Heart left ventricle (tissue), 16 donors: ENCODE results near the gene CABLES2. TPM values are rescaled to one million over a fixed set of nuclear protein-coding genes. Genes with fewer than 3 reads are reported as not detected.

ENCODE experiments used
- ATAC-seq, 4 donors: fragments of 200-7000 bp; cut with Tn5 transposase; one replicate each; pipeline ENCODE4 v1.9.1; 2020 to 2022; ENCODE audit warnings: moderate library complexity in 4 of 4, mild to moderate bottlenecking in 3 of 4, moderate number of reproducible peaks in 1 of 4
- DNase-seq, 5 donors: peaks; one replicate each; pipeline ENCODE4 v3.0.0-alpha.2; 2020
- H3K27ac ChIP-seq, 12 donors: fragments of 200-600 bp; sonication (generic) in 4 of 12; one replicate each; pipeline versions ENCODE4 v1.5.0 to v1.8.0; 2016 to 2022; ENCODE audit warnings: mild to moderate bottlenecking in 2 of 12
- H3K27me3 ChIP-seq, 9 donors: fragments of 200-600 bp; sonication (generic) in 2 of 9; one replicate each; pipeline versions ENCODE4 v1.5.1 to v1.8.0; 2016 to 2022; ENCODE audit warnings: mild to moderate bottlenecking in 3 of 9
- H3K36me3 ChIP-seq, 9 donors: fragments of 200-600 bp; sonication (generic) in 2 of 9; one replicate each; pipeline versions ENCODE4 v1.5.0 to v1.8.0; 2018 to 2022; ENCODE audit warnings: mild to moderate bottlenecking in 2 of 9
- H3K4me1 ChIP-seq, 12 donors: fragments of 200-600 bp; sonication (generic) in 4 of 12; one replicate each; pipeline versions ENCODE4 v1.5.0 to v1.8.0; 2016 to 2022; ENCODE audit warnings: mild to moderate bottlenecking in 3 of 12
- H3K4me3 ChIP-seq, 12 donors: fragments of 200-600 bp; sonication (generic) in 4 of 12; one replicate each; pipeline versions ENCODE4 v1.5.0 to v1.8.0; 2017 to 2022; ENCODE audit warnings: mild to moderate bottlenecking in 9 of 12, moderate library complexity in 4 of 12
- H3K9me3 ChIP-seq, 12 donors: fragments of 200-600 bp; sonication (generic) in 4 of 12; one replicate each; pipeline versions ENCODE4 v1.5.0 to v1.8.0; 2016 to 2022; ENCODE audit warnings: mild to moderate bottlenecking in 1 of 12
- POLR2A ChIP-seq, 2 donors: fragments of 450-650 bp; IDR thresholded peaks; one replicate each; pipeline ENCODE4 v1.6.1; 2017; ENCODE audit warnings: antibody characterized with exemption in 2 of 2, mild to moderate bottlenecking in 2 of 2, moderate library complexity in 2 of 2
- WGBS, 4 donors: extraction: QIAGEN DNeasy Blood & Tissue Kit in 2 of 4; methylation state at CpG; one replicate each; pipeline versions ENCODE4 v1.1.5 to v1.1.7; 2013 to 2018; 5-methylcytosine and 5-hydroxymethylcytosine counted together
- intact Hi-C, 10 donors: fragments of 100-400 bp; cut with DNase I; formaldehyde crosslinking; loops; one replicate each; pipeline versions ENCODE4 v1.11.1 to v1.14.2; 2022
- polyA plus RNA-seq, 2 donors: library from polyadenylated mRNA; stranded (reverse); fragments of 200-250 nt; gene quantifications; one replicate each; pipeline ENCODE4 v1.2.3, GENCODE V29; 2013
- total RNA-seq, 9 donors: library from RNA; depleted of rRNA in 2 of 9; stranded (reverse); fragments of >200 nt in 2 of 9; fragmentation: NEBNext Ultra II Directional in 3 of 9; extraction: Animal tissue kit (Norgen Biotek cat#: 25700) in 3 of 9; gene quantifications; one replicate each; pipeline versions ENCODE4 v1.1.0 to v1.2.4, GENCODE V29; 2016 to 2023
- TF ChIP-seq, protein P1 (sequence below), 12 donors: fragments of 200-600 bp; sonication (generic) in 4 of 12; IDR thresholded peaks; one replicate each; pipeline versions ENCODE4 v1.5.0 to v1.8.0; 2018 to 2022; ENCODE audit warnings: antibody characterized with exemption in 12 of 12, mild to moderate bottlenecking in 5 of 12
- donor health status: ischemic (EF 13 %, LVEDD 7.1; RV severe dilation, severe dysfunction).
- donor health status: healthy with polysubstance abuse.
- donor health status: DM: no; HTN: yes; CAD: no.
- donor health status: DM: no; HTN: no; CAD: no.
- donor health status: ischemic (EF 25% LVEDD 6.9; RV normal size, moderate dysfunction).
- donor health status: ischemic (EF 25% LVEDD 5.7; RV mildly dilated, moderate dysfunction).
- donor health status: healthy.
- donor health status: DM: yes; HTN: yes; CAD: no.
- donor health status: ischemic (EF 35%, LVEDD 5.7; RV mildly dilated, moderate dysfunction).
- donor health status: nonischemic (EF 11% LVEDD 7.7; RV severe dilation, severe dysfunction).
- donor health status: DM: yes; HTN: yes; CAD: no.
- donor health status: PGD.
- donor health status: ischemic (EF 29% LVEDD 5.4; RV normal size, mild dysfunction).
- donor health status: nonischemic (EF 23%, LVEDD 6.1; RV moderate dilation, normal function).

The CABLES2 gene
- total and polyA plus RNA-seq, 11 donors, result 2.9 to 12.0 (median 8.8) TPM

DNA sequence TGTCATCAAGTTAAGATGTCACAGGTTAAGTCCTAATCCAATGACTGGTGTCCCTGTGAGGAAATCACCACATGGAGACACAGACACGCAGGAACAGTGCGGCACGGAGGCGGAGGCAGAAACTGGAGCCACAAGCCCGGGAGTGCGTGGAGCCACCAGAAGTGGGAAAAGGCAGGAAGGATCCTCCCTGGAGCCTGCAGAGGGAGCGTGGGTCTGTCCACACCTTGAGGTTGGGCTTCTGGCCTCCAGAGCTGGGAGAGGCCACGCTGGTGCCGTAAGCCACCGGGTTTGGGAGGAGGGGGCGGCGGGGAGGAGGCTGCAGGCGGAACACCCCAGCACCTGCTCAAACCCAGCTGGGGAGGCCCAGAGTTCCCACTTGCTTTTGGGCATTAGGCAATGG is 3.8 kb downstream of the CABLES2 start:
- Histone ChIP-seq H3K36me3 (peaks cover 0 to 4% (median 0%) of the 10 kb centered on the region in 9 donors), H3K9me3 (no peaks in the 10 kb centered on the region), H3K27ac (no peak overlapping the region), H3K4me3 (no peak overlapping the region), H3K4me1 (peaks cover 0 to 25% (median 20%) of the 10 kb centered on the region in 12 donors), H3K27me3 (no peaks in the 10 kb centered on the region)
- ATAC-seq (no peak), DNase-seq (no peak)
- WGBS, 4 donors, result 83 to 89% (median 88%) methylated on average over 13 of the region's 13 CpGs
- intact Hi-C loops, result loop anchor here in 4 of 10 donors (5.0 to 10.0 kb wide), 5 partner anchors 101 to 391 kb away; partner anchors contain the start of genes ADRM1 (in 2 of the 4) and MRGBP (in 1 of the 4)
- no peak for TF ChIP-seq POLR2A (IDR thresholded peaks at IDR 0.05)
- TF ChIP-seq, protein P1, sequence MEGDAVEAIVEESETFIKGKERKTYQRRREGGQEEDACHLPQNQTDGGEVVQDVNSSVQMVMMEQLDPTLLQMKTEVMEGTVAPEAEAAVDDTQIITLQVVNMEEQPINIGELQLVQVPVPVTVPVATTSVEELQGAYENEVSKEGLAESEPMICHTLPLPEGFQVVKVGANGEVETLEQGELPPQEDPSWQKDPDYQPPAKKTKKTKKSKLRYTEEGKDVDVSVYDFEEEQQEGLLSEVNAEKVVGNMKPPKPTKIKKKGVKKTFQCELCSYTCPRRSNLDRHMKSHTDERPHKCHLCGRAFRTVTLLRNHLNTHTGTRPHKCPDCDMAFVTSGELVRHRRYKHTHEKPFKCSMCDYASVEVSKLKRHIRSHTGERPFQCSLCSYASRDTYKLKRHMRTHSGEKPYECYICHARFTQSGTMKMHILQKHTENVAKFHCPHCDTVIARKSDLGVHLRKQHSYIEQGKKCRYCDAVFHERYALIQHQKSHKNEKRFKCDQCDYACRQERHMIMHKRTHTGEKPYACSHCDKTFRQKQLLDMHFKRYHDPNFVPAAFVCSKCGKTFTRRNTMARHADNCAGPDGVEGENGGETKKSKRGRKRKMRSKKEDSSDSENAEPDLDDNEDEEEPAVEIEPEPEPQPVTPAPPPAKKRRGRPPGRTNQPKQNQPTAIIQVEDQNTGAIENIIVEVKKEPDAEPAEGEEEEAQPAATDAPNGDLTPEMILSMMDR (IDR thresholded peaks at IDR 0.05), result no peak

GRCh38 chr20:62402456-62403150 is 4.5 kb downstream of the CABLES2 start:
- ATAC-seq, result no peak
- Histone ChIP-seq H3K27me3 (no peaks in the 10 kb centered on the region), H3K4me3 (no peak overlapping the region), H3K36me3 (peaks cover 0 to 4% (median 0%) of the 10 kb centered on the region in 9 donors), H3K27ac (no peak overlapping the region), H3K4me1 (peaks cover 0 to 21% (median 18%) of the 10 kb centered on the region in 12 donors), H3K9me3 (no peaks in the 10 kb centered on the region)
- no peak for TF ChIP-seq POLR2A (IDR thresholded peaks at IDR 0.05)
- TF ChIP-seq, protein P1 (IDR thresholded peaks at IDR 0.05), result no peak
- intact Hi-C loops, result loop anchor here in 4 of 10 donors (5.0 to 10.0 kb wide), 5 partner anchors 100 to 392 kb away; partner anchors contain the start of genes ADRM1 (in 2 of the 4) and MRGBP (in 1 of the 4)
- no peak for DNase-seq
- WGBS, 4 donors, result 87 to 90% (median 89%) methylated on average over 9 to 23 of the region's 23 CpGs

- intact Hi-C loops, result loop anchor here in 4 of 10 donors (5.0 to 10.0 kb wide), 5 partner anchors 99 to 393 kb away; partner anchors contain the start of genes ADRM1 (in 2 of the 4) and MRGBP (in 1 of the 4)
- H3K4me3 ChIP-seq, result no peak overlapping the region
- no peak for TF ChIP-seq POLR2A (IDR thresholded peaks at IDR 0.05)
- TF ChIP-seq, protein P1 (IDR thresholded peaks at IDR 0.05), result peak in 2 of 12 donors; percentile 5 to 12
Observed at GRCh38 chr20:62401331-62401779, 5.7 kb downstream of the CABLES2 start.

DNA sequence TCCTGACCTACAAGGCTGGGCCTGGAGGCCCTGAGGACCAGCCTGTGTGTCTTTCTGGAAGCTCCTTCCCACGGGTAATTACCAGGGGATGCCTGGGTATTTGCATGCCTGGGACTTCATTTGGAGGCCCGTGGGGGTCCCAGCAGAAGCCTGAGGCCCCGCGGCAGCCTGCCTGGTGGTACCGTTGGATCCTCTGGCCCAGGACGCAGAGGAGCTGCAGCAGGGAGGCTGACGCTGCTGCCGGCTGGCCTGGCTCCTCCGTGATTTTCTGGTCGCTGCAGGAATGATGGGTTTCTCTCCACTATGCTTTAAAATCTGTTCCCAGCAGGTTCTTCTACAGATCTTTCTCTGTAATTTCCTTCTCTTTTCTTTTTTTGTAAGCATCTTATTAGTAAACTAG is 6.5 kb downstream of the CABLES2 start:
- H3K4me3 ChIP-seq, result no peak overlapping the region
- H3K27ac ChIP-seq, result no peak overlapping the region
- no peak for DNase-seq
- H3K27me3 ChIP-seq, result no peaks in the 10 kb centered on the region
- no peak for TF ChIP-seq POLR2A (IDR thresholded peaks at IDR 0.05)
- TF ChIP-seq, protein P1 (IDR thresholded peaks at IDR 0.05), result no peak
- intact Hi-C loops, result loop anchor here in 4 of 10 donors (5.0 to 10.0 kb wide), 5 partner anchors 98 to 394 kb away; partner anchors contain the start of genes ADRM1 (in 2 of the 4) and MRGBP (in 1 of the 4)
- ATAC-seq, result no peak
- H3K9me3 ChIP-seq, result no peaks in the 10 kb centered on the region
- peaks cover 0 to 6% (median 0%) of the 10 kb centered on the region in 9 donors for H3K36me3 ChIP-seq
- 82 to 90% (median 87%) methylated on average over 9 to 10 of the region's 10 CpGs for WGBS, 4 donors
- peaks cover 0 to 6% (median 3%) of the 10 kb centered on the region in 12 donors for H3K4me1 ChIP-seq

More at GRCh38 chr20:62401331-62401779, 5.7 kb downstream of the CABLES2 start:
- Histone ChIP-seq H3K27ac (no peak overlapping the region), H3K36me3 (peaks cover 0 to 4% (median 0%) of the 10 kb centered on the region in 9 donors), H3K27me3 (no peaks in the 10 kb centered on the region), H3K4me1 (peaks cover 0 to 14% (median 11%) of the 10 kb centered on the region in 12 donors), H3K9me3 (no peaks in the 10 kb centered on the region)
- DNase-seq, result no peak
- no peak for ATAC-seq
- WGBS, 4 donors, result 81 to 94% (median 86%) methylated on average over 14 to 21 of the region's 21 CpGs
